Ascending aorta (tissue), 2 donors: ENCODE data around the gene DOCK2. TPM values are rescaled to one million over a fixed set of nuclear protein-coding genes. Genes with fewer than 3 reads are reported as not detected.

Experiments used
- DNase-seq, 2 donors: peaks; one replicate each; pipeline ENCODE4 v3.0.0-alpha.2; 2019; ENCODE audit warnings: low spot score in 2 of 2
- H3K27ac ChIP-seq, 2 donors: fragments of 200-600 bp; sonication (generic); one replicate each; pipeline ENCODE4 v1.5.1; 2016 to 2017; ENCODE audit warnings: mild to moderate bottlenecking in 1 of 2
- H3K27me3 ChIP-seq: fragments of 200-600 bp; sonication (generic); one replicate; pipeline ENCODE4 v1.5.1; 2017
- H3K36me3 ChIP-seq, 2 donors: fragments of 200-600 bp; sonication (generic); one replicate each; pipeline ENCODE4 v1.5.1; 2016
- H3K4me1 ChIP-seq, 2 donors: fragments of 200-600 bp; sonication (generic); one replicate each; pipeline ENCODE4 v1.5.1; 2016 to 2017; ENCODE audit warnings: mild to moderate bottlenecking in 1 of 2
- H3K4me3 ChIP-seq, 2 donors: fragments of 200-600 bp; sonication (generic); one replicate each; pipeline ENCODE4 v1.5.1; 2016 to 2017; ENCODE audit warnings: mild to moderate bottlenecking in 1 of 2
- H3K9me3 ChIP-seq, 2 donors: fragments of 200-600 bp; sonication (generic); one replicate each; pipeline ENCODE4 v1.5.1; 2016
- intact Hi-C: fragments of 100-400 bp; cut with DNase I; formaldehyde crosslinking; loops from one replicate; pipeline ENCODE4 v1.15.1; 2023
- total RNA-seq: library from RNA; depleted of rRNA; stranded (reverse); fragments of >200 nt; gene quantifications from one replicate; pipeline ENCODE4 v1.1.0, GENCODE V29; 2016
- TF ChIP-seq, protein P1 (sequence below), 3 experiments: fragments of 200-600 bp in 2 of 3; fragments of 450-650 bp in 1 of 3; sonication (generic) in 2 of 3; IDR thresholded peaks; one replicate each; pipeline ENCODE4 v1.5.1; 2016 to 2019; ENCODE audit warnings: antibody characterized with exemption in 3 of 3, mild to moderate bottlenecking in 1 of 3, moderate library complexity in 1 of 3

DOCK2 gene
- total RNA-seq, 1 donor from 2014 or later = 33.1 TPM

DNA sequence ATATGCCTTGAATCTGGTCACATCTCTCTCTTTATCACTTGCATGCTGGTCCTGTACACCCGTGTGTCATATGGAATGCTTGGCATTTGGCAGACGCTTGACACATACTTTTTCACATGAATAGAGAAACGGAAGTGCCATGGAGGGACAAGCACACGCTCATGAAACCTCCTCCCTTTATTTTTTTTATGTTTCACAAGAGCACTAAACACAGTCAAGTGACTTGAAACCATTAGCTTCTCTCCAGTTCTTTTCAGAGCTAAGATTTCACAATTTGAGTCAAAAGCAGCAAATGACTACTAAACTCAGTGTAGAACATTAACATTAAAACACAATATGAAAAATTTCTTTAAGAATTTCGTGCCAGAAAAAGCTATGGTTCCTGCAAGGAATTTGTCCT, 151.1 kb downstream of the DOCK2 start:
- Histone ChIP-seq H3K27me3 (no peaks in the 10 kb centered on the region), H3K9me3 (no peaks in the 10 kb centered on the region), H3K4me3 (no peak overlapping the region), H3K4me1 (no peaks in the 10 kb centered on the region), H3K36me3 (no peaks in the 10 kb centered on the region), H3K27ac (no peak overlapping the region)
- TF ChIP-seq, protein P1, sequence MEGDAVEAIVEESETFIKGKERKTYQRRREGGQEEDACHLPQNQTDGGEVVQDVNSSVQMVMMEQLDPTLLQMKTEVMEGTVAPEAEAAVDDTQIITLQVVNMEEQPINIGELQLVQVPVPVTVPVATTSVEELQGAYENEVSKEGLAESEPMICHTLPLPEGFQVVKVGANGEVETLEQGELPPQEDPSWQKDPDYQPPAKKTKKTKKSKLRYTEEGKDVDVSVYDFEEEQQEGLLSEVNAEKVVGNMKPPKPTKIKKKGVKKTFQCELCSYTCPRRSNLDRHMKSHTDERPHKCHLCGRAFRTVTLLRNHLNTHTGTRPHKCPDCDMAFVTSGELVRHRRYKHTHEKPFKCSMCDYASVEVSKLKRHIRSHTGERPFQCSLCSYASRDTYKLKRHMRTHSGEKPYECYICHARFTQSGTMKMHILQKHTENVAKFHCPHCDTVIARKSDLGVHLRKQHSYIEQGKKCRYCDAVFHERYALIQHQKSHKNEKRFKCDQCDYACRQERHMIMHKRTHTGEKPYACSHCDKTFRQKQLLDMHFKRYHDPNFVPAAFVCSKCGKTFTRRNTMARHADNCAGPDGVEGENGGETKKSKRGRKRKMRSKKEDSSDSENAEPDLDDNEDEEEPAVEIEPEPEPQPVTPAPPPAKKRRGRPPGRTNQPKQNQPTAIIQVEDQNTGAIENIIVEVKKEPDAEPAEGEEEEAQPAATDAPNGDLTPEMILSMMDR (IDR thresholded peaks at IDR 0.05) = no peak
- intact Hi-C loops = no loop called here
- DNase-seq = no peak

DNA sequence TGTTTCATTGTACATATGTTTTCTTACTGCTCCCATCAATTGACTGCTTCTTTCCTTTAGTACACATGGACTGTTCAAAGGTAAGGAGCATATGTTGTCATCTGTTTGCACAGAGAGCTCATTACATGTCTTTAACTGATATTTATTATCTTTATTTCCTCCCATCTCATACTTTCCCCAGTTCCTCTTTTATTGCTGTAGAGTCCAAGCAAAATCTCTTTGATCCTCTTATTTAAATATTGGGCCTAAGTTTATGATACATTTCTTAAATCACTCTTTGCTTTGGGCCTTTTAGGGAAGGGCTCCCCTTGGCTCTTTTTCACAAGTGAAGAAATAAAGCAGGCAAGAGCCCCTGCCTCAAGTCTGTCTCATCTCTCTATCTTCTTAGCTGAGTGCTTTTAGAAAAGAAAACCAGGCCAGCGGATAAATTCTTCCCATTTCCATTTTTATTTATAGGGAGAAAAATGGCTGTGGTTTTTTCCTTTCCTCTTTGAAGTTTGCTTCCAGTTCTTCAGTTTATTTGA, 152.4 kb downstream of the DOCK2 start:
- no peaks in the 10 kb centered on the region for H3K36me3 ChIP-seq
- TF ChIP-seq, protein P1 (IDR thresholded peaks at IDR 0.05) = no peak
- intact Hi-C loops = no loop called here

DNA sequence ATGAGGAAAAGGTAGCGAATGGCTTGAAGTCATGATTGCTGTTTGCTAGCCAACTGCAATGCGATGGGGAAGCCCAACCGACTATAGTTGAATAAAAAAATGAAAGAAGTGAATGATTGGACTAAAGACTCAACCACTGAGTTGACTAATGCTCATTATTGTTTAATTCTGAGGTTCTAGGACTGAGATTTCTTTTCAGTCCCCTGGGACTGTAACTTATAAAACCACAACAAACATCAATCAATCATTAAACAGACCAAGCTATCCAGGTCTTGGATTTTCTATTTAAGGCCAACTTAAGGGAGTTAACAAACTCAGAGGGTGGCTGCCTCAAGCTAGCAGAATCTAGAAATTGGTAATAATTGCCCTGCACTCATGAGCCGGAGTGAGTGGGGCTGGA, 154.2 kb downstream of the DOCK2 start:
- H3K4me1 ChIP-seq = no peaks in the 10 kb centered on the region
- intact Hi-C loops = no loop called here
- no peak overlapping the region for H3K27ac ChIP-seq
- H3K27me3 ChIP-seq = no peaks in the 10 kb centered on the region
- H3K4me3 ChIP-seq = no peak overlapping the region
- H3K36me3 ChIP-seq = no peaks in the 10 kb centered on the region
- H3K9me3 ChIP-seq = no peaks in the 10 kb centered on the region
- TF ChIP-seq, protein P1 (IDR thresholded peaks at IDR 0.05) = no peak
- no peak for DNase-seq

More for the DNA sequence above, 152.4 kb downstream of the DOCK2 start:
- Histone ChIP-seq H3K9me3 (no peaks in the 10 kb centered on the region), H3K4me3 (no peak overlapping the region), H3K27ac (no peak overlapping the region), H3K4me1 (no peaks in the 10 kb centered on the region), H3K27me3 (no peaks in the 10 kb centered on the region)
- DNase-seq = no peak

DNA sequence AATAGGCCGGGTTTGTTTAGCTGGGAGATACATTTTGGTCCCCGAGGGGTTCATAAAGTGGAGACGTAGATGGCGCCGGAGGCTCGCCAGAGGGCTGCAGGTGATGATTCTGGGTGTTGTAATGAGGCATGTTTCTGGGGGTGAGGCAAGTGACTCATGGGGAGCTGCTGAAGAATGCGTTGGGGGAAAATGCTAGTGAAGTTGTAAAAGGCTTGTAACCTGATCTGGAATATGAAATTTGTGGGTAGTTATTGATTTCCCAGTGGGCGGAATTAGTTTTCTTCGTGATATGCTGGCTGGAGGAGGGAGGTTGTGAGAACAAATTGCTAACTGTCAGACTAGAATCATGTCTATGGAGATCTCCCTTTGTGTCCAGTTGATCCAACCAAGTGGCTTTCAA, 158.3 kb downstream of the DOCK2 start:
- DNase-seq = no peak
- Histone ChIP-seq H3K27ac (no peak overlapping the region), H3K4me1 (no peaks in the 10 kb centered on the region), H3K27me3 (no peaks in the 10 kb centered on the region), H3K9me3 (no peaks in the 10 kb centered on the region), H3K4me3 (no peak overlapping the region), H3K36me3 (no peaks in the 10 kb centered on the region)
- intact Hi-C loops = no loop called here
- TF ChIP-seq, protein P1 (IDR thresholded peaks at IDR 0.05) = no peak

DNA sequence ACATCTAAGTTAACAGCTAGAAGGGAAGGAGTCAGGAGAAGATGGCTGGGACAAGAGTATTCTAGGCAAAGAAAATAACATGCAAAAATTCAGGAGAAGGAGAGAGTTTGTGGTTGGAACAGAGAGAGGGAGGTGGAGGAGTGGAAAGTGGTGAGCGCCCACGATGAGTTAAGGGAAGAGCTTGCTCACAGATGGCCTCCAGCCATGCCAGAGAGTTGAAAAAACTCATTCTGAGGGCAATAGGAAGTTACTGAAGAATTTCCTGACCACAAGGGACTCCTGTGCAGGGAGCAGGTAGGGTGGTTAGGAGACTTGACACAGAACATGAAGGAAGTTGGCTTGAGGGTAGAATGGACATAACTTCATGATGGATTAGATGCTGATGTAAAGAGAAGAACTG, 159.7 kb downstream of the DOCK2 start:
- Histone ChIP-seq H3K4me3 (no peak overlapping the region), H3K36me3 (no peaks in the 10 kb centered on the region), H3K27me3 (no peaks in the 10 kb centered on the region), H3K9me3 (no peaks in the 10 kb centered on the region), H3K27ac (no peak overlapping the region), H3K4me1 (no peaks in the 10 kb centered on the region)
- DNase-seq = no peak
- intact Hi-C loops = no loop called here
- TF ChIP-seq, protein P1 (IDR thresholded peaks at IDR 0.05) = no peak

DNA sequence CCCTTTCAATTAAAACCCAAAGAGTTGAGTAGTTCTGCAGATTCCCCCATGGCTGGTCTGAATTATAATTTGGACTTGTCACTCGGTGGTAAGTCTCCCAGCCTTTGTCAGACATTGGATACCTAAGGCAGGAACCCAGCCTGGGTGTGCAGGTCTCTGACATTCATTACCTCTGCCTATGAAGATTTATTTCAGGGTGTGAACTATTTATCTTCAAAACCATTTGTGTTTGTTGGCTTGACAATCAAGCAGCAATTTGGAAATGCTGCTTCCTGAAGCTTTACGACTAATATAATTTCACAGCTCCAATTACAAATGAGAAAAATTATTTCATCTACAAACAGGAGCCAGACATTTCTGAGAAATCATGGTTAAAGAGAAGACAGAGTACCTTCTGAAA, 160.5 kb downstream of the DOCK2 start:
- Histone ChIP-seq H3K36me3 (no peaks in the 10 kb centered on the region), H3K27me3 (no peaks in the 10 kb centered on the region), H3K4me1 (no peaks in the 10 kb centered on the region), H3K4me3 (no peak overlapping the region), H3K27ac (no peak overlapping the region), H3K9me3 (no peaks in the 10 kb centered on the region)
- no peak for DNase-seq
- intact Hi-C loops = no loop called here
- TF ChIP-seq, protein P1 (IDR thresholded peaks at IDR 0.05) = no peak
